GM12878 (cell line): ENCODE measurements around the gene TOMM34. TPM values are rescaled to one million over a fixed set of nuclear protein-coding genes. Genes with fewer than 3 reads are reported as not detected.

Experiments
- ATAC-seq: fragments of 200-7000 bp; cut with Tn5 transposase; 3 replicates; pipeline ENCODE4 v1.9.1; 2020; ENCODE audit warnings: mild to moderate bottlenecking, moderate library complexity
- BruUV-seq: library from RNA; stranded (reverse); fragments of 400-500 nt; replicated peaks from 2 replicates; lab custom pipeline; 2021; lab: Mats Ljungman, UMichigan
- CTCF ChIA-PET: fragments of 300-600 bp; sonication (Branson Sonifier 250); formaldehyde crosslinking; extraction: SDS; loops from one replicate; lab custom pipeline; 2021; ENCODE audit warnings: inconsistent platforms; lab: Yijun Ruan, JAX
- POLR2A ChIA-PET: fragments of 350-600 bp; formaldehyde crosslinking; extraction: SDS; loops from one replicate; lab custom pipeline; 2021; ENCODE audit warnings: inconsistent platforms; lab: Charles Lee
- RAD21 ChIA-PET: fragments of 300-600 bp; sonication (Branson Sonifier 250); formaldehyde crosslinking; loops from one replicate; lab custom pipeline; 2023; ENCODE audit warnings: antibody characterized with exemption; ENCODE audit not compliant: unreplicated experiment; lab: Charles Lee
- SMC1A ChIA-PET: fragments of 300-600 bp; sonication (Branson Sonifier 250); formaldehyde crosslinking; loops from one replicate; lab custom pipeline; 2023; ENCODE audit not compliant: unreplicated experiment, uncharacterized antibody; lab: Charles Lee
- DNase-seq: peaks from one replicate; pipeline ENCODE4 v3.0.0-alpha.2; 2011; ENCODE audit warnings: low read depth, low spot score
- FAIRE-seq: peaks from 3 replicates; lab custom pipeline; 2011; peaks lifted over from hg19 to GRCh38; lab: Jason Lieb, UNC
- H2AFZ ChIP-seq: 2 replicates; pipeline ENCODE4 v1.6.0; 2011; ENCODE audit warnings: low read depth, low read length, control low read depth; ENCODE audit not compliant: control insufficient read depth
- H3K27ac ChIP-seq: 2 replicates; pipeline ENCODE4 v1.5.1; 2011; ENCODE audit warnings: control low read depth; ENCODE audit not compliant: control insufficient read depth, insufficient read depth
- H3K27me3 ChIP-seq, 2 experiments: replicated peaks in 1 of 2; 2 replicates each; pipeline versions ENCODE4 v1.6.0 to v1.6.1; 2011; ENCODE audit warnings: low read length in 1 of 2; ENCODE audit not compliant: control insufficient read depth in 2 of 2, insufficient read depth in 2 of 2
- H3K36me3 ChIP-seq, 2 experiments: 2 replicates each; pipeline ENCODE4 v1.5.1; 2011; ENCODE audit warnings: low read length in 1 of 2; ENCODE audit not compliant: control insufficient read depth in 2 of 2, insufficient read depth in 2 of 2
- H3K4me1 ChIP-seq: 2 replicates; pipeline ENCODE4 v1.6.1; 2011; ENCODE audit warnings: mild to moderate bottlenecking, low read length, moderate library complexity, mixed read lengths; ENCODE audit not compliant: control insufficient read depth, insufficient read depth
- H3K4me2 ChIP-seq: 2 replicates; pipeline ENCODE4 v1.6.0; 2011; ENCODE audit warnings: control low read depth; ENCODE audit not compliant: control insufficient read depth, insufficient read depth
- H3K4me3 ChIP-seq: fragments of 200-600 bp; sonication (generic); 2 replicates; pipeline ENCODE4 v1.5.1; 2016
- H3K79me2 ChIP-seq: 2 replicates; pipeline ENCODE4 v1.6.0; 2011; ENCODE audit warnings: low read length; ENCODE audit not compliant: control insufficient read depth, insufficient read depth
- H3K9ac ChIP-seq: 2 replicates; pipeline ENCODE4 v1.8.0; 2011; ENCODE audit warnings: low read length, control low read depth, mixed read lengths; ENCODE audit not compliant: control insufficient read depth, insufficient read depth
- H3K9me3 ChIP-seq: replicated peaks from 3 replicates; pipeline ENCODE4 v1.5.1; 2011; ENCODE audit warnings: mild to moderate bottlenecking, low read length; ENCODE audit not compliant: control insufficient read depth, insufficient read depth
- H4K20me1 ChIP-seq: 2 replicates; pipeline ENCODE4 v1.6.0; 2011; ENCODE audit not compliant: control insufficient read depth, insufficient read depth
- CHD2 ChIP-seq: IDR thresholded peaks from 2 replicates; pipeline ENCODE4 v1.6.1; 2011; ENCODE audit warnings: low read depth, low read length, improper control_type of control experiment, borderline replicate concordance
- EED ChIP-seq: sonication (generic); IDR thresholded peaks from 2 replicates; pipeline ENCODE4 v1.6.1; 2016; ENCODE audit warnings: antibody characterized with exemption, low read depth
- HDAC2 ChIP-seq: fragments of 200-600 bp; sonication (generic); IDR thresholded peaks from 2 replicates; pipeline ENCODE4 v1.6.1; 2017
- KAT2A ChIP-seq: conservative IDR thresholded peaks from 2 replicates; pipeline ENCODE4 v1.6.1; 2011; ENCODE audit warnings: low read depth, low read length; ENCODE audit not compliant: control insufficient read depth
- MEF2A ChIP-seq: IDR thresholded peaks from 2 replicates; pipeline ENCODE4 v1.6.1; 2011; ENCODE audit warnings: low read depth, mild to moderate bottlenecking, low read length, moderate library complexity; ENCODE audit not compliant: insufficient read depth
- MEF2B ChIP-seq: fragments of 450-650 bp; IDR thresholded peaks from 2 replicates; pipeline ENCODE4 v1.6.1; 2018; ENCODE audit warnings: mild to moderate bottlenecking, moderate library complexity; ENCODE audit not compliant: partially characterized antibody, poor library complexity, severe bottlenecking
- MYB ChIP-seq: fragments of 150-350 bp; IDR thresholded peaks from 2 replicates; pipeline ENCODE4 v1.6.1; 2014; ENCODE audit warnings: mild to moderate bottlenecking, low read depth, low read length, borderline replicate concordance
- NBN ChIP-seq: fragments of 450-650 bp; IDR thresholded peaks from 2 replicates; pipeline ENCODE4 v1.6.1; 2016
- NFIC ChIP-seq: IDR thresholded peaks from 2 replicates; pipeline ENCODE4 v1.6.1; 2012; ENCODE audit warnings: low read depth, mild to moderate bottlenecking, inconsistent platforms, low read length, moderate library complexity
- NRF1 ChIP-seq: conservative IDR thresholded peaks from 2 replicates; pipeline ENCODE4 v1.6.1; 2011; ENCODE audit warnings: mild to moderate bottlenecking, low read depth, low read length, improper control_type of control experiment
- SREBF1 ChIP-seq: IDR thresholded peaks from 2 replicates; pipeline ENCODE4 v1.6.1; 2012; ENCODE audit warnings: mild to moderate bottlenecking, low read length
- WGBS: methylation state at CpG from one replicate; pipeline ENCODE4 v1.1.6; 2016; ENCODE audit warnings: low lambda C conversion rate; ENCODE audit not compliant: insufficient replicate concordance, insufficient coverage; ENCODE audit errors: missing lambda C conversion rate; 5-methylcytosine and 5-hydroxymethylcytosine counted together
- in situ Hi-C: fragments of 300-500 bp; cut with MboI; formaldehyde crosslinking; loops from 9 replicates; pipeline ENCODE4 v1.14.3; 2018; ENCODE audit warnings: mixed read lengths
- intact Hi-C: fragments of 100-400 bp; cut with micrococcal nuclease; formaldehyde crosslinking; loops from one replicate; pipeline ENCODE4 v1.14.2; 2022; ENCODE audit not compliant: unreplicated experiment
- polyA plus RNA-seq, 11 experiments: library from polyadenylated mRNA; depleted of rRNA in 4 of 11; unstranded in 6 of 11; stranded (reverse) in 5 of 11; fragments of >200 nt; fragmentation: Nextera tagmentation in 4 of 11; fragmentation: Illumina TruSeq in 1 of 11; extraction: Ambion mirVana in 4 of 11; extraction: Trizol in 1 of 11; gene quantifications; 1 replicate in 1 of 11; 2 replicates in 10 of 11; pipeline versions ENCODE4 v1.2.1 to v1.2.3, GENCODE V29; 2011 to 2016; ENCODE audit warnings: inconsistent platforms in 2 of 11, missing spikeins in 2 of 11, low read depth in 1 of 11
- total RNA-seq, 4 experiments: library from RNA; depleted of rRNA in 3 of 4; stranded (reverse); fragments of >200 nt in 3 of 4; fragmentation: Illumina TruSeq in 1 of 4; extraction: Trizol in 1 of 4; gene quantifications; 2 replicates each; pipeline versions ENCODE4 v1.2.1 to v1.2.3, GENCODE V29; 2013 to 2021
- TF ChIP-seq, protein P1 (sequence below): fragments of 450-650 bp; formaldehyde crosslinking; IDR thresholded peaks from 2 replicates; pipeline ENCODE4 v1.4.0; 2022; ENCODE audit warnings: mild to moderate bottlenecking, moderate library complexity

The TOMM34 gene
- total and polyA plus RNA-seq, 10 of the 15 experiments (the other 5 are each of a cell fraction or from before 2014, with no cell fraction given), result 14.0 to 73.8 (median 43.9) TPM

GRCh38 chr20:44932916-44933315 is 27.3 kb downstream of the TOMM34 start:
- H3K27me3 ChIP-seq, result no peaks in the 10 kb centered on the region
- ChIA-PET POLR2A (interaction anchor here (1.7 kb wide), 1 partner anchor 48 kb away, joined by 4 read pairs; the partner anchor contains the start of gene YWHAB), RAD21 (no interaction called here), CTCF (no interaction called here), SMC1A (no interaction called here)
- H3K4me2 ChIP-seq, result no peak overlapping the region
- H3K79me2 ChIP-seq, result no peaks in the 10 kb centered on the region
- H3K27ac ChIP-seq, result no peak overlapping the region
- H3K4me1 ChIP-seq, result no peaks in the 10 kb centered on the region
- no peaks in the 10 kb centered on the region for H4K20me1 ChIP-seq
- H3K4me3 ChIP-seq, result no peak overlapping the region
- in situ Hi-C loops, result no loop called here
- TF ChIP-seq MYB (no peak), SREBF1 (no peak), NRF1 (no peak), KAT2A (no peak), NFIC (no peak), NBN (no peak), MEF2B (no peak), EED (no peak), HDAC2 (no peak), CHD2 (no peak), MEF2A (no peak)
- TF ChIP-seq, protein P1, sequence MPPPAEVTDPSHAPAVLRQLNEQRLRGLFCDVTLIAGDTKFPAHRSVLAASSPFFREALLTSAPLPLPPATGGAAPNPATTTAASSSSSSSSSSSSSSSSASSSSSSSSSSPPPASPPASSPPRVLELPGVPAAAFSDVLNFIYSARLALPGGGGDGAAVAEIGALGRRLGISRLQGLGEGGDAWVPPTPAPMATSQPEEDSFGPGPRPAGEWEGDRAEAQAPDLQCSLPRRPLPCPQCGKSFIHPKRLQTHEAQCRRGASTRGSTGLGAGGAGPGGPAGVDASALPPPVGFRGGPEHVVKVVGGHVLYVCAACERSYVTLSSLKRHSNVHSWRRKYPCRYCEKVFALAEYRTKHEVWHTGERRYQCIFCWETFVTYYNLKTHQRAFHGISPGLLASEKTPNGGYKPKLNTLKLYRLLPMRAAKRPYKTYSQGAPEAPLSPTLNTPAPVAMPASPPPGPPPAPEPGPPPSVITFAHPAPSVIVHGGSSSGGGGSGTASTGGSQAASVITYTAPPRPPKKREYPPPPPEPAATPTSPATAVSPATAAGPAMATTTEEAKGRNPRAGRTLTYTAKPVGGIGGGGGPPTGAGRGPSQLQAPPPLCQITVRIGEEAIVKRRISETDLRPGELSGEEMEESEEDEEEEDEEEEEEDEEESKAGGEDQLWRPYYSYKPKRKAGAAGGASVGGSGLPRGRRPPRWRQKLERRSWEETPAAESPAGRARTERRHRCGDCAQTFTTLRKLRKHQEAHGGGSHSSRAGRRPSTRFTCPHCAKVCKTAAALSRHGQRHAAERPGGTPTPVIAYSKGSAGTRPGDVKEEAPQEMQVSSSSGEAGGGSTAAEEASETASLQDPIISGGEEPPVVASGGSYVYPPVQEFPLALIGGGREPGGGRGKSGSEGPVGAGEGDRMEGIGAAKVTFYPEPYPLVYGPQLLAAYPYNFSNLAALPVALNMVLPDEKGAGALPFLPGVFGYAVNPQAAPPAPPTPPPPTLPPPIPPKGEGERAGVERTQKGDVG (CRISPR knock-in tag), result no peak
- H3K36me3 ChIP-seq, result peaks cover 2 to 9% of the 10 kb centered on the region in 2 experiments; a peak in 2 of 4 replicates
- no TSS peak for BruUV-seq
- no peaks in the 10 kb centered on the region for H3K9me3 ChIP-seq
- DNase-seq (no peak), ATAC-seq (no peak), FAIRE-seq (no peak)
- intact Hi-C loops, result no loop called here
- WGBS, result 96% methylated on average over 8 of the region's 8 CpGs
- no peak overlapping the region for H2AFZ ChIP-seq
- H3K9ac ChIP-seq, result no peak overlapping the region
